Right lobe of liver (tissue), 4 donors: Measurements from ENCODE around the gene TENM4.

ENCODE experiments used
- CTCF ChIP-seq, 4 donors: fragments of 200-600 bp in 3 of 4; fragments of 450-650 bp in 1 of 4; IDR thresholded peaks; one replicate each; pipeline versions ENCODE4 v1.5.1 to v1.8.0; 2016 to 2022; ENCODE audit warnings: antibody characterized with exemption in 4 of 4, mild to moderate bottlenecking in 2 of 4
- POLR2A ChIP-seq: fragments of 450-650 bp; IDR thresholded peaks from one replicate; pipeline ENCODE4 v1.6.1; 2017; ENCODE audit warnings: antibody characterized with exemption, mild to moderate bottlenecking
- donor health status: DM: no; HTN: no; CAD: no.
- donor health status: DM: no; HTN: no; CAD: no.
- donor health status: DM: no; HTN: yes; CAD: no.

GRCh38 chr11:79340535-79340934, 100.3 kb downstream of the TENM4 start:
- TF ChIP-seq CTCF (IDR thresholded peaks at IDR 0.05) = no peak
- no peak for TF ChIP-seq POLR2A
